Gastrocnemius medialis (tissue), 4 donors: ENCODE results near the gene PLAAT5. TPM values are rescaled to one million over a fixed set of nuclear protein-coding genes. Genes with fewer than 3 reads are reported as not detected.

Source experiments
- ATAC-seq, 2 donors: fragments of 150-250 bp; one replicate each; pipeline ENCODE4 v1.9.1; 2016
- DNase-seq, 2 donors: peaks; one replicate each; pipeline ENCODE4 v3.0.0-alpha.2; 2019
- H3K27ac ChIP-seq, 4 donors: fragments of 200-600 bp; sonication (generic); 1 replicate in 1 of 4; 2 replicates in 3 of 4; pipeline ENCODE4 v1.5.1; 2016 to 2018; ENCODE audit warnings: mild to moderate bottlenecking in 2 of 4, moderate library complexity in 1 of 4
- H3K27me3 ChIP-seq, 3 donors: fragments of 200-600 bp; sonication (generic) in 2 of 3; 1 replicate in 1 of 3; 2 replicates in 2 of 3; pipeline versions ENCODE4 v1.5.1 to v1.6.0; 2016 to 2019; ENCODE audit warnings: mild to moderate bottlenecking in 1 of 3, moderate library complexity in 1 of 3
- H3K36me3 ChIP-seq, 2 donors: fragments of 200-600 bp; sonication (generic) in 1 of 2; one replicate each; pipeline ENCODE4 v1.5.1; 2017 to 2018
- H3K4me1 ChIP-seq, 2 donors: fragments of 200-600 bp; sonication (generic) in 1 of 2; one replicate each; pipeline ENCODE4 v1.5.1; 2016 to 2017; ENCODE audit warnings: mild to moderate bottlenecking in 2 of 2
- H3K4me3 ChIP-seq, 4 donors: fragments of 200-600 bp; sonication (generic) in 3 of 4; 1 replicate in 1 of 4; 2 replicates in 3 of 4; pipeline ENCODE4 v1.5.1; 2016 to 2019; ENCODE audit warnings: mild to moderate bottlenecking in 2 of 4
- H3K9me3 ChIP-seq, 3 donors: fragments of 200-600 bp; sonication (generic) in 2 of 3; 1 replicate in 1 of 3; 2 replicates in 2 of 3; pipeline ENCODE4 v1.5.1; 2016 to 2019
- POLR2A ChIP-seq, 2 donors: fragments of 450-650 bp; IDR thresholded peaks; one replicate each; pipeline ENCODE4 v1.6.1; 2017; ENCODE audit warnings: antibody characterized with exemption in 2 of 2, mild to moderate bottlenecking in 2 of 2, moderate library complexity in 2 of 2
- in situ Hi-C, 4 donors: fragments of 200-750 bp; cut with MboI; loops; one replicate each; pipeline versions ENCODE4 v1.15.0 to v1.8.0; 2017; ENCODE audit warnings: low sequenced_read_pairs in 4 of 4
- intact Hi-C: fragments of 100-400 bp; cut with DNase I; formaldehyde crosslinking; loops from one replicate; pipeline ENCODE4 v1.15.1; 2023; ENCODE audit warnings: low total_unique reads
- total RNA-seq, 4 donors: library from RNA; depleted of rRNA; stranded (reverse); fragments of >200 nt; gene quantifications; one replicate each; pipeline versions ENCODE4 v1.1.0 to v1.2.3, GENCODE V29; 2016
- TF ChIP-seq, protein P1 (sequence below), 5 experiments: fragments of 450-650 bp in 3 of 5; fragments of 200-600 bp in 2 of 5; sonication (generic) in 2 of 5; IDR thresholded peaks in 4 of 5; conservative IDR thresholded peaks in 1 of 5; 1 replicate in 4 of 5; 2 replicates in 1 of 5; pipeline ENCODE4 v1.5.1; 2016 to 2019; ENCODE audit warnings: antibody characterized with exemption in 5 of 5, mild to moderate bottlenecking in 3 of 5, moderate library complexity in 3 of 5

Gene PLAAT5
- total RNA-seq, 4 donors from 2014 or later, result 0.18 TPM; not detected in 3

DNA sequence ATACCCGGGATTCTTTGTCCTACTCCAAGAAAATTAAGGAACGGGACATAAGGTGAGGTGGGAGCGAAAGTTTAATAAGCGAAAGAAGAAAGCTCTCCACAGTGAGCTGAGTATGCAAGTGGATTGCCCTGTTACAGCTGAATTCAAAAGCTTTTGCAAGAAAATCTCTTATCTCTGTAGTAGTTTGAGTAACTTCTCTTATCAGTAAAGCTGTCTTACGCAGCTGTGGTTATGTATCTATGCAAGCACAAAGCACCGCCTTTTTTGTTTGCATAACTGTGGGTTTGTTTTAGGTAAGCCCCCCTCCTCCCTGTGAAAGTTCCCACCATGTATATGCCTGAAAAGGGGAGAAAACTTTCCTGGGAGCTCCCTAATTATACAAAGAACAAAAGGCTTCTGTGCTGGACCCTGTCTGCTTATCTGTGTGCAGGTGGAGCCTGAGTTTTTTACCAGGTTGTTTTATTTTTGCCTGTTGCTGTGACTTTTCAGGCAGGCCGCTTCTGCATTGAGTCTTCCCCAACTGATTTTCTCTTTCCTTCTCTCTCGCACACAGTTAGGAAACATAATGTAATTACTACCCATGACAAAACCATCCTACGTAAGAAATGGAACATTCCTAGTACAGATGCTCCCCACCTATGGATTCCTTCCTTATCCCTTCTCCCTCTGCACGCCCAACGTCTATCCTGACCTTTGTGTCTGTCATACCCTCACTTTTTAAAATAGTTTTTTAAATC, 837 bp upstream of the PLAAT5 start:
- Histone ChIP-seq H3K27ac (no peak overlapping the region), H3K9me3 (no peaks in the 10 kb centered on the region), H3K4me1 (peaks cover 0 to 7% of the 10 kb centered on the region in 2 donors), H3K27me3 (peaks cover 8 to 31% (median 13%) of the 10 kb centered on the region in 3 donors), H3K36me3 (no peaks in the 10 kb centered on the region), H3K4me3 (peak overlapping the region in 2 of 4 donors; percentile 43 to 58)
- intact Hi-C loops, result no loop called here
- ATAC-seq (no peak), DNase-seq (no peak)
- in situ Hi-C loops, result no loop called here
- no peak for TF ChIP-seq POLR2A (IDR thresholded peaks at IDR 0.05)
- TF ChIP-seq, protein P1, sequence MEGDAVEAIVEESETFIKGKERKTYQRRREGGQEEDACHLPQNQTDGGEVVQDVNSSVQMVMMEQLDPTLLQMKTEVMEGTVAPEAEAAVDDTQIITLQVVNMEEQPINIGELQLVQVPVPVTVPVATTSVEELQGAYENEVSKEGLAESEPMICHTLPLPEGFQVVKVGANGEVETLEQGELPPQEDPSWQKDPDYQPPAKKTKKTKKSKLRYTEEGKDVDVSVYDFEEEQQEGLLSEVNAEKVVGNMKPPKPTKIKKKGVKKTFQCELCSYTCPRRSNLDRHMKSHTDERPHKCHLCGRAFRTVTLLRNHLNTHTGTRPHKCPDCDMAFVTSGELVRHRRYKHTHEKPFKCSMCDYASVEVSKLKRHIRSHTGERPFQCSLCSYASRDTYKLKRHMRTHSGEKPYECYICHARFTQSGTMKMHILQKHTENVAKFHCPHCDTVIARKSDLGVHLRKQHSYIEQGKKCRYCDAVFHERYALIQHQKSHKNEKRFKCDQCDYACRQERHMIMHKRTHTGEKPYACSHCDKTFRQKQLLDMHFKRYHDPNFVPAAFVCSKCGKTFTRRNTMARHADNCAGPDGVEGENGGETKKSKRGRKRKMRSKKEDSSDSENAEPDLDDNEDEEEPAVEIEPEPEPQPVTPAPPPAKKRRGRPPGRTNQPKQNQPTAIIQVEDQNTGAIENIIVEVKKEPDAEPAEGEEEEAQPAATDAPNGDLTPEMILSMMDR (IDR thresholded peaks at IDR 0.05 in 4 of 5, conservative IDR thresholded peaks at IDR 0.05 in 1 of 5), result no peak

DNA sequence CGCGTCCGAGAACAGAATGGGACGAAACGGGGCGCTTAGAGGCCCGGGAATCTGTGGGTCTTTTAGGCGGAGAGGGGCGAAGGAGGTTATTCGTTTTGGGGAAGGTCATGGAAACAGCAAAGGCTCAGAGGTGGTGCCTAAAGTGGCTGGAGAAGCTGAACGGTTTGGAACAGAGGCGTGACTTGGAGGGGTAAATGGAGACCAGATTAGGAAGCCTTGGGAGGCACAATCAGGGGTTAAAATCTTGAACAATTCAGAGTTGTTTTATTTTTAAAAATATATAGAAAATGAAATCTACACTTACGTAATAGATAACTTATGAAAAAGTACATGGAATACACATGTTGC, 247 bp upstream of the PLAAT5 start:
- intact Hi-C loops, result no loop called here

GRCh38 chr11:63489879-63490278, 1.1 kb downstream of the PLAAT5 start:
- H3K27ac ChIP-seq, result no peak overlapping the region
- peaks cover 0 to 9% (median 3%) of the 10 kb centered on the region in 3 donors for H3K9me3 ChIP-seq
- H3K27me3 ChIP-seq, result peaks cover 8 to 28% (median 13%) of the 10 kb centered on the region in 3 donors
- H3K4me3 ChIP-seq, result no peak overlapping the region
- TF ChIP-seq, protein P1 (IDR thresholded peaks at IDR 0.05 in 4 of 5, conservative IDR thresholded peaks at IDR 0.05 in 1 of 5), result no peak
- no peak for TF ChIP-seq POLR2A (IDR thresholded peaks at IDR 0.05)
- no peaks in the 10 kb centered on the region for H3K36me3 ChIP-seq
- DNase-seq (no peak), ATAC-seq (no peak)
- H3K4me1 ChIP-seq, result peaks cover 0 to 7% of the 10 kb centered on the region in 2 donors
- intact Hi-C loops, result no loop called here
- in situ Hi-C loops, result no loop called here

More for the DNA sequence above, 247 bp upstream of the PLAAT5 start:
- peaks cover 0 to 7% of the 10 kb centered on the region in 2 donors for H3K4me1 ChIP-seq
- peaks cover 0 to 1% (median 0%) of the 10 kb centered on the region in 3 donors for H3K9me3 ChIP-seq
- DNase-seq (no peak), ATAC-seq (no peak)
- H3K27ac ChIP-seq, result peak overlapping the region in 1 of 4 donors; percentile 43
- peak overlapping the region; percentile 43 to 58 (median 53) for H3K4me3 ChIP-seq
- no peaks in the 10 kb centered on the region for H3K36me3 ChIP-seq
- peaks cover 8 to 28% (median 13%) of the 10 kb centered on the region in 3 donors for H3K27me3 ChIP-seq
- in situ Hi-C loops, result no loop called here
- TF ChIP-seq, protein P1 (IDR thresholded peaks at IDR 0.05 in 4 of 5, conservative IDR thresholded peaks at IDR 0.05 in 1 of 5), result no peak
- TF ChIP-seq POLR2A (IDR thresholded peaks at IDR 0.05), result no peak

DNA sequence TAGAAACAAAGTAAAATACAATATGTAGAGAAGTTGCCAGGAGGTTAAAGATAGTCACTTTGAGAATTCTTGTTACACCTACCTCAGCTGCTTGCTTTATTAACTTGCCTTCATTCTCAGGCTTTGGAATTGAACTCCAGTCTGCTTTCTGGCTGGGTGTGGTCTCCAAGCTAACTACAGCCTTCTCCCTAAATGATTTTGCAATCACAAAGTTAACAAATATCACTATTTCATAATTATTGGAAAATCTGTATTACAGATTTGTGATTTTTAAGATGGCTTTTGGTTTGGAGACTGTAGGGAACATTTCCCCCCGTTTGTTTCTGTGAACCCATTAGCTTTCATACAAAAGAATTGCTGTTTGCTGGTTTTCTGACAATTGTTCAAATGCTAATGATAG, 2.2 kb downstream of the PLAAT5 start:
- Histone ChIP-seq H3K27ac (no peak overlapping the region), H3K4me3 (no peak overlapping the region), H3K4me1 (peaks cover 0 to 7% of the 10 kb centered on the region in 2 donors), H3K36me3 (no peaks in the 10 kb centered on the region), H3K9me3 (peaks cover 0 to 10% (median 3%) of the 10 kb centered on the region in 3 donors), H3K27me3 (peaks cover 8 to 25% (median 10%) of the 10 kb centered on the region in 3 donors)
- in situ Hi-C loops (no loop called here), intact Hi-C loops (no loop called here)
- TF ChIP-seq, protein P1 (IDR thresholded peaks at IDR 0.05 in 4 of 5, conservative IDR thresholded peaks at IDR 0.05 in 1 of 5), result no peak
- TF ChIP-seq POLR2A (IDR thresholded peaks at IDR 0.05), result no peak
- ATAC-seq (no peak), DNase-seq (no peak)
